Mononuclear cell (primary cell): ENCODE measurements around the gene ARID3B. TPM values are rescaled to one million over a fixed set of nuclear protein-coding genes. Genes with fewer than 3 reads are reported as not detected.
"Not testable (repeated sequence)": the region's sequence is repeated elsewhere in the genome, so short reads cannot be mapped to it uniquely, and the experiment has no call there.

Experiments used
- H3K27me3 ChIP-seq: 2 replicates; pipeline ENCODE4 v1.6.0; 2011; ENCODE audit warnings: low read length, control low read depth; ENCODE audit not compliant: insufficient read depth
- H3K4me1 ChIP-seq: 2 replicates; pipeline ENCODE4 v1.5.1; 2011; ENCODE audit warnings: mild to moderate bottlenecking, low read length, control low read depth; ENCODE audit not compliant: insufficient read depth
- H3K4me3 ChIP-seq: 2 replicates; pipeline ENCODE4 v1.5.1; 2011; ENCODE audit warnings: mild to moderate bottlenecking, low read length, moderate library complexity
- H3K9me3 ChIP-seq: 2 replicates; pipeline ENCODE4 v1.5.1; 2011; ENCODE audit warnings: low read depth, mild to moderate bottlenecking, control low read depth, low read length
- total RNA-seq: library from RNA; depleted of rRNA; stranded (reverse); fragments of >200 nt; gene quantifications from one replicate; pipeline ENCODE4 v1.2.3, GENCODE V29; 2012

Gene ARID3B
- total RNA-seq, 1 donor, result 36.4 TPM

- Histone ChIP-seq H3K27me3 (no peaks in the 10 kb centered on the region), H3K4me1 (peaks cover 37% of the 10 kb centered on the region), H3K4me3 (no peak overlapping the region), H3K9me3 (no peaks in the 10 kb centered on the region)
Observed at GRCh38 chr15:74625693-74626092, 84.7 kb downstream of the ARID3B start.

- Histone ChIP-seq H3K27me3 (no peaks in the 10 kb centered on the region), H3K9me3 (no peaks in the 10 kb centered on the region), H3K4me3 (no peak overlapping the region), H3K4me1 (peaks cover 34% of the 10 kb centered on the region)
Observed at GRCh38 chr15:74626336-74626735, 85.3 kb downstream of the ARID3B start.

DNA sequence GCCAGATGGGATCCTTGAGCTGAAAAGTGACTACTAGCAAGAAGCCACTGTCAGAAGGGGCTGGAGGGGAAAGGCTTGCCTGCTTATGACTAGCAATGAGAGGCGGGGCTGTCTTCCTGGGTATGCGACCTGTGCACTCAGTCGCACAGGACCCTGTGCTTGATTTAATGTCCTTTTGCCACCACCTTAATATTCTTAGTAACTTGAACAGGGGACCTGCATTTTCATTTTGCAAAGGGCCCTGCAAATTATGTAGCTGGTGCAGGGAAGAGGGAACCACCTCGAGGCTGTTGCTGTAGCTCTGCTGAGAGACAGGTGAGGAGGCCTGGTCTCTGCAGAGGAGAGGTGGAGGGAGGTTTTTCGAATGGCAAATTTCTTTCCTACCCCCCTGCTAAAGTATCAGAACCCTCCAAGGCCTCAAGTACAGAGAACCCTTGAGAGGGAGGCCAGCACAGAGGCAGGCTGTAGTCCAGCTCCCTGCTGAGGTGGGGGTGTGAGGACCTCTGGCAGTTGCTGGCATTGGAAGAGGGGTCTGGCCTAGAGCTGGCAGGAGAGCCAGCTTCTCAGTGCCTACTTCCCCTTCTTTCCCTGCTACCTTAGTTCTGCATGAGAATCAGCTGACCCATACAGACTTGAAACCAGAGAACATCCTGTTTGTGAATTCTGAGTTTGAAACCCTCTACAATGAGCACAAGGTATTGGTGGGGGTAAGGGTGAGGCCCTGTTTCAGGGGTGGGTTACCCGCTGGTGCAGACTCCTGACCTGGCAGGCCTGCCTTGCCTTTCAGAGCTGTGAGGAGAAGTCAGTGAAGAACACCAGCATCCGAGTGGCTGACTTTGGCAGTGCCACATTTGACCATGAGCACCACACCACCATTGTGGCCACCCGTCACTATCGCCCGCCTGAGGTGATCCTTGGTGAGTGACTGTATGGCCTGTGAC lies 86.0 kb downstream of the ARID3B start:
- Histone ChIP-seq H3K4me1 (peaks cover 34% of the 10 kb centered on the region), H3K4me3 (no peak overlapping the region), H3K27me3 (no peaks in the 10 kb centered on the region), H3K9me3 (no peaks in the 10 kb centered on the region)

- no peak overlapping the region for H3K4me3 ChIP-seq
- peaks cover 34% of the 10 kb centered on the region for H3K4me1 ChIP-seq
- no peaks in the 10 kb centered on the region for H3K9me3 ChIP-seq
- no peaks in the 10 kb centered on the region for H3K27me3 ChIP-seq
Observed at GRCh38 chr15:74627766-74628165, 86.7 kb downstream of the ARID3B start.

DNA sequence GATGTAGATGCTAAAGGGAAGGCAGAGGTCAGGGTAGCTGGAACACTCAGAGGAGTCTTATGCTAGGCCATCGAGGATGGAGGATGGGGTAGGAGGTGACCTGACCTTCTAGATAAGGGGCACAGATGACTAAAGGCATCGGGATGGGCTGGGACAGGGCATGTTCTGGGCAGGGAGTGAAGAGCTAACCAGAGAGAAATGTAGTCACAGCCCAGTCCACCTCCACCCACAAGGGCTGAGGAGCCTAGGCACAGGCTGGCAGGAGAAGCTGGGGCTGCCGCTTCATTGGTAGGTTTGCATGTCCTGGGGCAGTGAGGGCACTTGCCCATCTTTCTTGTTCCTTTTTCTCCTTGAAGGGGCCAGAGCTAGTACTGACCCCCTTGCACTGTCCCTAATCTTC lies 87.2 kb downstream of the ARID3B start:
- H3K9me3 ChIP-seq, result no peaks in the 10 kb centered on the region
- peaks cover 34% of the 10 kb centered on the region for H3K4me1 ChIP-seq
- H3K4me3 ChIP-seq, result no peak overlapping the region
- no peaks in the 10 kb centered on the region for H3K27me3 ChIP-seq

DNA sequence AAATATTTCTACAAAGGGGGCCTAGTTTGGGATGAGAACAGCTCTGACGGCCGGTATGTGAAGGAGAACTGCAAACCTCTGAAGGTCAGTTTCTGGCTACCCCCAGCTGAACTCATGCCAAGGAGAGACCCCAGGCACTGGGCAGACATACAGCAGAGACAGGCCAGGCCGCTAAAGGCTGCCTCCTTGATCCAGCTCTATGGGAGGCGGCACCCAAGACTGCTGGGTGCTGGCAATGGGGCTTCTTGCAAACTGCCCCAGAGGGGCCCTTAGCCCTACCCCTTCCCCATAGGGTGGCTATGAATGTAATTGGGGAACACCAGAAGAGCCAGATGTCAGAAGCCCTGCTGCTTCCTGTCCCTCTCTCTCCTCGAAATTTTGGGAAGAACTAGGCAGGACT lies 87.9 kb downstream of the ARID3B start:
- H3K9me3 ChIP-seq, result no peaks in the 10 kb centered on the region

DNA sequence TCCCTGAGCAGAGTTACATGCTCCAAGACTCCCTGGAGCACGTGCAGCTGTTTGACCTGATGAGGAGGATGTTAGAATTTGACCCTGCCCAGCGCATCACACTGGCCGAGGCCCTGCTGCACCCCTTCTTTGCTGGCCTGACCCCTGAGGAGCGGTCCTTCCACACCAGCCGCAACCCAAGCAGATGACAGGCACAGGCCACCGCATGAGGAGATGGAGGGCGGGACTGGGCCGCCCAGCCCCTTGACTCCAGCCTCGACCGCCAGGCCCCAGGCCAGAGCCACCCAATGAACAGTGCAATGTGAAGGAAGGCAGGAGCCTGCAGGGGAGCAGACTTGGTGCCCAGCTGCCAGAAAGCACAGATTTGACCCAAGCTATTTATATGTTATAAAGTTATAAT lies 88.7 kb downstream of the ARID3B start:
- H3K27me3 ChIP-seq, H3K9me3 ChIP-seq, H3K4me3 ChIP-seq: not testable (repeated sequence)
- H3K4me1 ChIP-seq, result peaks cover 34% of the 10 kb centered on the region

More for the DNA sequence above, 87.9 kb downstream of the ARID3B start:
- no peaks in the 10 kb centered on the region for H3K27me3 ChIP-seq
- H3K4me3 ChIP-seq, result no peak overlapping the region
- peaks cover 34% of the 10 kb centered on the region for H3K4me1 ChIP-seq

GRCh38 chr15:74630284-74631086 lies 89.5 kb downstream of the ARID3B start:
- Histone ChIP-seq H3K27me3 (no peaks in the 10 kb centered on the region), H3K4me1 (peaks cover 34% of the 10 kb centered on the region), H3K9me3 (no peaks in the 10 kb centered on the region), H3K4me3 (no peak overlapping the region)

DNA sequence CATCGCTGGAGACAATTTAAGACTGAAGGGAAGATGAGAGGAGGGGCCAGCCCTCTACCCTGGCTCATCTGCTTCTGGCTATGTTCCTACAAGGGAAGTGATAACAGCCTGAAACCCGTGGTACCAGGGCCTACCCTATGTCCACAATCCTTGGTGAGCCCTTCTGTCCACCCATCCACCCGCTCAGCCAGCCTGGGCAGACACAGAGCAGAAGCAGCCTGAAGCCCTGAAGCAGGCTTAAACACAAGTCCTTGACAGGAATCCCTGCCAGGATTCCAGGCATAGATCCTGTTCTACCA lies 90.0 kb downstream of the ARID3B start:
- Histone ChIP-seq H3K4me3 (no peak overlapping the region), H3K4me1 (peaks cover 32% of the 10 kb centered on the region), H3K9me3 (no peaks in the 10 kb centered on the region), H3K27me3 (no peaks in the 10 kb centered on the region)

DNA sequence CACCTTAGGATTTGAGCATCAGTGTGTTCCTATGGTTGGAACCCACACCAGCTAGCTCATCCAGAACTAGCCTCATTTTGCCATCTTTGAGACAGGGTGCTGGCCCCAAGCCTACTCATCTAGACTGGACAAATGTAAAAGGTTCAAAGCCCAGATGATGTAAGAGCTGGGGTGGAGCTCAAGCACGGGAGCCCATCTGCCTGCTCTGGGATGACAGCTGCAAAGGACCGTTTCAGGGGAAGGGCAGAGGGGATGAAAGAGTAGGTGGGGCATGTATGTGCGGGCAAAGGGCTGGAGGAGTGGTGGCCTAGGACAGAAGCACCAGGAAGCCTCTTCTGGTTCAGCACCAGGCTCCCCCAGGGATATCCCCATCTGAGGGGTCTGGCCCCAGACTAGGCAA lies 90.4 kb downstream of the ARID3B start:
- Histone ChIP-seq H3K27me3 (no peaks in the 10 kb centered on the region), H3K4me3 (no peak overlapping the region), H3K9me3 (no peaks in the 10 kb centered on the region), H3K4me1 (peaks cover 28% of the 10 kb centered on the region)

DNA sequence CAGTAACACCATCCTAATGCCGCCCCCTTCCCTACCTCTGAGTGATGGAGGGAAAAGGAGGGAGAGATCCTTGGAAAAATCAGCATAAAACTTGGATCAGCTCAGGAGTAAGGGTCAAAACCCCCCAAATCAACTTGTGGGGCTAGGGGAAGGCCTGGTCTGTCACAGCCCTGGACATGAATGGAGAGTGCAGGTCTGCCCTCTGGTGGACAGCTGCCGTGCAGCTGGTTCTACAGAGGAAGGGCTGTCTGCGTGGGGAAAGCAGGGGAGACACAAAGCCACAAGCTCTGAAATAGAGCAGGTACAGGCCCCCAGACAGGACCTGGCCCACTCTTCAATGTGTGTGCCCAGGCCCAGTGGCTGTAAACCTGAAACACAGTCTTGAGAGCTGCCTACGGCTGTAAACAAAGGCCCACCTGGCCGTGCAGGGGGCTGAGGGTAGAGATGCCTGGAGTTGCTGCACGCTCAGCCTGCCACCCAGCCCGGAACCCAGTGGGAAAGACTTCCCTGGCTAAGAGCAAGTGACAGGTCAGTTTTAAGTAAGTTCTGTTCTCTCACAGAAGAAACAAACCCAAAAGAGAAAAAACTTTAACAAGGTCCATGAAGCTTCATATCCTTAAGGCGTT lies 91.0 kb downstream of the ARID3B start:
- H3K4me1 ChIP-seq, result peaks cover 22% of the 10 kb centered on the region
- H3K27me3 ChIP-seq, result no peaks in the 10 kb centered on the region
- H3K9me3 ChIP-seq, result no peaks in the 10 kb centered on the region

GRCh38 chr15:74632601-74633000 lies 91.6 kb downstream of the ARID3B start:
- H3K27me3 ChIP-seq, result no peaks in the 10 kb centered on the region
- H3K9me3 ChIP-seq, result no peaks in the 10 kb centered on the region
- no peak overlapping the region for H3K4me3 ChIP-seq
- H3K4me1 ChIP-seq, result peaks cover 16% of the 10 kb centered on the region

More for the DNA sequence above, 91.0 kb downstream of the ARID3B start:
- no peak overlapping the region for H3K4me3 ChIP-seq

- Histone ChIP-seq H3K9me3 (no peaks in the 10 kb centered on the region), H3K4me3 (no peak overlapping the region), H3K27me3 (no peaks in the 10 kb centered on the region), H3K4me1 (peaks cover 9% of the 10 kb centered on the region)
Observed at GRCh38 chr15:74633781-74634180, 92.8 kb downstream of the ARID3B start.

- Histone ChIP-seq H3K4me1 (peaks cover under 1% of the 10 kb centered on the region), H3K27me3 (no peaks in the 10 kb centered on the region), H3K4me3 (no peak overlapping the region), H3K9me3 (no peaks in the 10 kb centered on the region)
Observed at GRCh38 chr15:74635228-74635627, 94.2 kb downstream of the ARID3B start.

- Histone ChIP-seq H3K4me1 (no peaks in the 10 kb centered on the region), H3K27me3 (no peaks in the 10 kb centered on the region), H3K9me3 (no peaks in the 10 kb centered on the region)
Observed at GRCh38 chr15:74636984-74637383, 96.0 kb downstream of the ARID3B start.

More at GRCh38 chr15:74636984-74637383, 96.0 kb downstream of the ARID3B start:
- H3K4me3 ChIP-seq, result no peak overlapping the region
